ENCODE data around the gene DSEL.

Gene DSEL

DNA sequence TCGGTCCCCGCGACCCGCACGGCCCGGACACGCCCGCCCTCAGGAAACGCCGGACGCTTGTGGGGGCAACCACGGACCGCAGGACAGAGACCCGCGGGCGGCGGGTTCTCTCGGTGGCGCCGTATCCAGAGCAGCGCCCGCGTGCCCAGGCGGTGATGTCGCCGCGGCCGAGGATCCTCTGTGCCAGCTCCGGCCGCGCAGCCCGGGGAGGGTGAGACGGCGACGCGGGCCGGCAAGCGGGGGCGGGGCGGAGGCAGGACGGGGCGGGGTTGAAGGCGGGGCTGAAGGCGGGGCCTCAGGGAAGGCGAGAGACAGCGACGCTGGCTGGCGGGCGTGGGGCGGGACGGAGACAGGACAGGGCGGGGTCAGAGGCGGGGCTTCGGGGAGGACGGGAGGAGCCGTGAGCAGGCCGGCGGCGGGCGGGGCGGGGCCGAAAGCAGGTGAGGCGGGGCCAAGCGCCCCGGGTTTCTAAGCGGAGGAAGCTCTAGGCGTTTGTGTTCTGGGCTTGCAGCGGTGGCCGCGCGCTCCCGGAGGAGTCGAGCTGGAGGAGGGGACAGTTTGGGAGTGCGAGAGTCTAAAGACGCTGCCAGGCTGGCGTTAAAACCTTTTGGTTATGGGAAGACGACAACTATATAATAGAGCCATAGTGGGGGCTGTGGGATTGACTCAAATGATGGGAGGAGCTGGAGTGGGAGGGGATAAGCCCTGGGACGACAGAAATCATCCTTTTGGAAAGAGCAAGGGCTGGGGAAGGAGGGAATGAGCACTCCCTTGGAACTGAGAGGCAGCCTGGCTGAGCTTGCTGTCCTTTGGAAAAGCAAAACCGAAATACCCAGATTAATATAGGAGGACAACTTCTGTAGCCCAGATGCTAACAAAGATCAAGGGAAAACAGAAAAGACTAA is at the start of gene DSEL:
Gene DSEL (minus strand): TSS at position 182 of the 905 bp plus-strand sequence. CDS start 2,112 bp downstream, outside the sequence.
- DNase-seq (ENCODE audit: low read depth in 2 of 2), result peak; percentile 89 to 92

DNA sequence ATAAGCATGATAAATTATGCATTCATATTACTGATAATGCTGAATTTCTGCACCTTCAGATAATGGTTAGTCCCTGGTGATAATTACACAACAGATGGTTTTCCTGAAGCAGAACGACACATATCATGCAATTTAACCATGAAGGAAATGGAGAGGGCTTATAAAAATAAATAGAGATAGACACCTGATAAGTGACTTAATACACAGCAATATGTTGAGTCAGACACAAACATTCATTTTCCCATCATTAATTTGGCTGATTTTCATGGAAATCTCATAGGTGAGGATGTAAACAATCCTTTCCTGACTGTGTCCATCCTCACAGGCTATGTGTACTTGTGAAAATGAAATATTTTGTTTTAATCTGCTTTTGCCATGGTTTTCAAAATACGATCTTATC is 36.9 kb upstream of the DSEL start:
- DNase-seq (ENCODE audit: low read depth in 2 of 2), result no peak

DNA sequence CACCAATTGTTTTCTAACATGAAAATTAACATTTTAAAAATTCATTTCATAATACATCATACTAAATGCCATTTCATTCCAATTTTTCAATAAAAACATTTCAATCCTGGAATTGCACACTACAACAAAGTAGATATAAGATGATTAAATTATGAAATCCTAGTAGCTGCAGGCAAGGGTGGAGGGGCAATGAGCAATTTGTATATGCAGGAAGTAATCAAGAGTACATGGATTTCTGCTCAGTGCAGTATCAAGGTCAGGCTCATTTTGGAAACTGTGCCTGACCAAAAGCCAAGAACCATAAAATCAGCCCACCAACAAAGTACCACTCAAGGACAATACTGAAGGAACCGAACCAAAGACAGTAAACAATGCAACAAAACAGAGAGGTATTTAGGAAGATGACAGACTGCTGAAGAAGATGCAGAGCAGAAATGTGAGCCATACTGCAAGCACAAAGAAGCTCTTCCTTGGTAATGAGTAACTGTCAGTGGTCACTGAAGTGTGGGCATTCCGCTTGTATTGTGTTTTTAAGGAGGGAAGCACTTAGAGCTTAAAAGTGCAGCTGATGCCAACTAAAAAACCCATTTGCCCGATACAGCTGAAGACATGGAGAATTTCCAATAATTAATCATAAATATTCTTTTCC is 34.5 kb upstream of the DSEL start:
- DNase-seq (ENCODE audit: low read depth in 2 of 2), result no peak

DNA sequence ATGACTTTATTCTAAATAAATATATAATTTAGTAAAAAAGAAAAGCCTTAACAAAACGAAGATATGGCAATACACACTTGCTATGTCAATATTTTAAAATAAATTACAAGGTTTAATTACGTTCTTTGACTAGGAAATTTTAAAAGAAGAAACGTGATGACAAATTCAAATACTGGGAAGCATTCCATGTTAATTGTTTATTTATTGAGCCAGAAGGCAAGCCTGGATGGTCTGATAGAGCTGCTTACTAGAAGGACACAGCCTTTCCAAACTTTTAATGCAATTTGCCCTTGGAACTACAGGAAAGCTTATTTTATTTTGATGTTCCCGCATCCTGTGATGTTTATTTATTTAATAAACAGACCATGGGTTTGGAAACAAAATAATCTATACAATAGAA is 33.4 kb upstream of the DSEL start:
- DNase-seq (ENCODE audit: low read depth in 2 of 2), result no peak

DNA sequence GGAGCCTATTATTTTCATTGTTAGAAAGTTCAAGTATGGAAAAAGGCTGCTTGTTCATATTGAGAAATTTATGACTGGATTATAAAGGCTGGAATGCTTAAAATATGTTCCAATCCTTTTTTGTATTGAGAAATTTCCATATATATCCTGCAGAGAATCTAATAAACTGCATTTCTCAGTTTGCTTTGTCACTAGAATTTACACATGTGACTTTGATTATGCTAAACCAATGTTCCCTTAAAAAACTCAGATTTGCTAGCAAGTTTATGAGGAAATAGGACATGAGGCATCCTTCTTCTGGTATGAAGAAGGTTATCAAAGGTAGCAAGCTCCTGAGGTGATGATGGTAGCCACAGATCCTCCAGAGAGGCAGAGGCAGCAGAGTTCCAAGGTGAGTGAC is 29.2 kb upstream of the DSEL start:
- peak; percentile 13 to 24 for DNase-seq (ENCODE audit: low read depth in 2 of 2)

DNA sequence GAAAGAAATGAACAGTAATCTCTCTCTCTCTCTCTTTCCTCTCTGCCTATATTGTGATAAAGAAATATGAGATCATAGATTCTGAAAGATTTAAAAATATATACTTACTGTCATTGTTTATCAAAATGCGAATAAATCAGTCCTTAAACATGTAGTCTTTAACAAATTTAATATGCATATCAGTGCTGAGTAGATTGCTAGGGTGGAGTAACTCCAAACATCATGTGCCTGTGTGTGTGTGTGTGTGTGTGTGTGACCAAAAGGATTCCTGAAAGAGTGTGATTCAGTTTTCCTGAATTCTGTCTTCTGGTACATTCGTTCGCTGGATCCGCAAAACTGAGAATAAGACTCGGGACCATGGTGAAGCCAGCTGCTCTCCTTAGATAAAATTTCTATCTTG is 24.0 kb upstream of the DSEL start:
- DNase-seq (ENCODE audit: low read depth in 2 of 2), result no peak

DNA sequence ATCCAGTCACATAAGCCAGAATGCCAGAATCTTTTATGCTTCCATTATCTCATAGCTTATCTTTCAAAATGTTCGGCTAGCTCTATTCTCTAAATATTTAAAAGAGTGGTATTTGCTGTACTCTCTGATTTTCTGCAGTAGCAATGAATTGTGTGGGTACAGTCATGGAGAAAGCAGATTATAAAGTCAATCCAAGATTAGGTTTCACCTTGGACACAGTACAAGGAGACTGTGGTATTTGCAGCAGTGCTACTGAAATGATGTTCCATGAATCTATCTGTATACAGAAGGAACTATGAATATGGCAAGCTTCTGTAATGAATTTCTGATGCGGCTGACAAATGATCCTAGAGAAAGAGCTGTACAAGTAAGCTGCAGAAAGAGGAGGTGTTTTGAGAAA is 15.4 kb upstream of the DSEL start:
- DNase-seq (ENCODE audit: low read depth in 2 of 2), result no peak

DNA sequence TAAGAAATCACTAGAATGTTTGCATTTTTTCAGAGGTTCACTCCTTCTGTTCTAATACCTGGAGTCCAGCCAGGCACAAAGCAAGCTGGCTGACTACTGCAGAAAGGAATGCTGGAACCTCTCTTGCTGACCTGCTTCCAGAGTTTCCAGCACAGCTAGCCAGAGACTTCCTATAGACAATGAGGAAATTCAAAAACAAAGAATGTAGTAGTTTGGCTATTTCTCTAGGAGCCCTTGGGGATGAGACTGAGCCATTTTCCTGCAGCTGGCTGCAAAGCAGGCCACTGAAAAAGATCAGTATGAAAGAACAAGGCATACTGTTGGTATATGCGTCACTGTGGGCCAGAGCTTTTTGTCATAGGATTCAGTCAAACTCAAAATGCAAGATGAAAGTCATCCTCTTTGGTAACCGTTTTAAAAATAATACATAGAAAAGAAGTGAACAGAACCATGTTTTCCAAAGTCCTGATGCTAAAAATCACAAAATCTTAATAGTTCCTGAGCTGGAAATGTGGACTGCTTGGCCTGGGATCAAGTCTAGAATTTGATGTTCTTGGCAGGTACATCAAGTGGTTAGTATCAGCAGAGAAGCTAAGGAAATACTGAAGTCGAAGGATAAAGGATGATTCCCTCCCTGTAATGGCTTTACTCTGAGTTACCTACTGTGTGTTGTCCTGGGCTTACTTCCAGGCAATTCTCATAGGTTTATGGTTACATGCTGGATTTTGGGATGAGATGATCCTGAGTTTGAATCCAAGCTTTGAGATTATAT is 9.0 kb upstream of the DSEL start:
- DNase-seq (ENCODE audit: low read depth in 2 of 2), result peak; percentile 98

DNA sequence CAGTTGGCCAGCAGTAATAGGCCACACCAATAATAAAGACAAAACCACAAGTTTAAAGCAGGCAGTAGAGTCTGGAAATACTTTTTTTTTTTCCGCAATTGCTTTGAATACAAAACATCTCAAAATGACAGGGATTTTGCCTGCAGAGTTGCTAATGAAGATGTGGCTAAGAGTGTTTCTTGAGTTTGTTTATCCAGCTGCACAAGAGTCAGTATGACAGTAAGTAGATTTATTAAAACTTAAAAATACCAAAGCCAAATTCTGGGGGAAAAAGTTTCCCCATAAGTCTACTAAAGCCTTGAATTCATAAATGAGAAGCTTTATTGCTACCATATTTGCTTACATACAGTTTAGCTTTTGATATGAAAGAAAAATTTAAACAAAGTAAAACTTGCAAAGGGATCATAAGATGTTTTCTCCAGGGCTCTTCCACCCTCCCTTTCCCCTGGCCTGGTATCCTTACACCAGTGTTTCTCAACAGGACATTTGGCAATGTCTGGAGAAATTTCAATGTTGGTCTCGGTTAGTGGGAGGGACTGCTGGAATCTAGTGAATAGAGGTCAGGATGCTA is 3.9 kb upstream of the DSEL start:
- peak; percentile 76 to 80 for DNase-seq (ENCODE audit: low read depth in 2 of 2)

DNA sequence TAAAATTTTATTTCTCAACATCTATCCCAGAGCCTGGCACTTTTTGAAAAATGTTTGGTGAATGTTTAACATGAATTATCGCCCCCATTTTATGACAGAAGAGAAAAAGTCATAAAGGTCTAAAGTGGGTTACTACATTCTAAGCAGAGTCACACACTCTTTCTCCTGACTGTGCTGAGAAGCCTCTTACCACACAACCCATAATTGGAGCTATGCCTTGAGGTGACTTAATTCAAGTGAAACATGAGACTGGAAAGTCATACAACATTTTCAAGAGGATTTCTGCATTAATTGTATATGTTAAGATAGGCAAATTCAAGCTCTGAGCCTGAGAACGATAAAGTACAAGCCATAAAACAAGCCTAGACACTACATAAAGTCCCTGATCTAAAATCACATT is 3.1 kb upstream of the DSEL start:
- DNase-seq (ENCODE audit: low read depth in 2 of 2), result peak in 1 of 2 experiments; percentile 44

DNA sequence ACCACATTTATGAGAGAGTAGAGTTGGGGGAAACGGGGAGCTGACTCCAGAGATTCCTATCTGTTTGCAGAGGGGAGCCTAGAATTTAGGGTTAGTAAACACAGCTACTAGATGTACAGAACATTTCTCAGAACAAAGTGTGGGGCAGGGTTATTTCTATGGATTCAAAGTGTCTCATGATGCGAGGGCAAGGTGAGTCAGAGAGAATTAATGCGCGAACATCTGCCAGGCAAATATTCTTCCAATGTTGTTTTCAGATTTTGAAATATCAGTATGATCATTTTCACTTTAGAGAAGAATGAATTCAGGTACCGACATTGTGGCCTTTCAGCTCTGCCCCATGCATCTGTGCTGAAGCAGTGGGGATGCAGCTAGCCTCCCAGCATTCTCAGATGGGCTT is 2.0 kb upstream of the DSEL start:
- DNase-seq (ENCODE audit: low read depth in 2 of 2), result no peak

DNA sequence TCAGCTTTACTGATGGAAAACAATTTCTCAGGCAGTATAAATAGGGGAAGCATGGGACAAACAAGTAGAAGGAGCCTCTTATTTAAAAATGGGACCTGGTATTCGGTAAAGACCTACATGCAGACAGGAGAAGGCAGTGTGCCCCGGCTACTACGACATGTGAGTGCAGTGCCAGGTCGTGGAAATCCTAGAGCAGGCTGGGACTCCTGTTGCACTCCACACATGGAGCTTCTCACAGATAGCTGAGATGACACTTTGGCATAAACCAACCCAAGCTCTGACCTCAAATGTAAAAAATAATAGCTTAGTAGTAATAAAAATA is 885 bp upstream of the DSEL start:
- DNase-seq (ENCODE audit: low read depth in 2 of 2), result no peak

DNA sequence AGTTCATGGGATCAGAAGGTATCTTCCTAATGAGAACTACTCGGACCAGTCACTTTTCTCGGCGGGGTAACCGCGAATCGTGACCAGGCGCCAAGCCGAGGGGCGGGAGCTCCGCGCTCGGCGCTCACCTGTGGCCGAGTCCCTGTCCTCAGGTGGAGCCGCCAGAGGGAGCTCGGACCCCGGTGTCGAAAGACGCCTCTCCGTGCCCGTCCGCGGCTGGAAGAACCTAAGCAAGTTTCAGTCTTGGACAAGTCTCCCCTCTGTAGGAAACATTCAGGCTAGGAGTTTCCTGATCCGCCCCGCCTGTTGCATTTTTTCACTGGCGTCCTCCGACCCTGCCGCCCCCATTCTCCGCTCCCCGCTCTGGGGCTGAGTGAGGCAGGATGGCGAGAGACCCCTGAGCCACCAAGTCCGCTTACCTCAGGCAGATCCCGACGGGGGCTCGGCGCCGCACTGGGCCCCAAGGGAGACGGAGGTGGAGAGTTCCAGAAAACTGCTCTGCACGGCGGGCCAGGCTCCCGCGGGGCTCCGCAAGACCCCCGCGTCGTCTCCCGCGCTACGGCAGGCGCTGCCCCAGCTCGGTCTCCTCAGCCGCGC is 480 bp downstream of the DSEL start:
- DNase-seq (ENCODE audit: low read depth in 2 of 2), result peak; percentile 66 to 68

DNA sequence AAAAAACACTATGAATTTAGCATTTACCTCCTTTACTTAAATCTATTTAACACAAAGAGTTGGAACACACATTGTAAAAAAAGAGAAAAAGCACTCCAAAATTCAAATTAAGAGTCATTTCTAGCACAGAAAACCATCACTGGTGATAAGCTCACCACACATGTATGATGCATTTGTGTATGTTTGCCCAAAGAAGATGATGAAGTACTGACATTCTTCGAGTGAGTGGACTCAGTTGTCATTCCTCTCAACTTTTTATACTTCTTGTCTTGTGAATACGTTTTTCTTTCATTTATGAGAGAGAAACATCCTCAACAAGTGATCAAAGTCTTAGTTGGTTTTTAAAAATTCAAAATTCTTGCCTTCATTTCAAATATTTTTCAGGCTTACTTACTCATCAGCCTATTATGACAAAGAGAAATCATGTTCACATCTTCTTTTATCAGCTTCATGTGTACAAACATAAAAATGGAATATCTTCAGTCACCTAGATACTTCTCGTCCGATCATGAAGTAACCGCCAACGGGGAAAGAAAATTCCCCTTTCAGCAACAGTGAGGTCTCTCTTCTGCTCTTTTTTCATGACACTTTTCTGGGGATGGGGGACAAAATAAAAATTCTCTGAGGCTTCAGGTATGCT is 1.5 kb downstream of the DSEL start:
- DNase-seq (ENCODE audit: low read depth in 2 of 2), result no peak

DNA sequence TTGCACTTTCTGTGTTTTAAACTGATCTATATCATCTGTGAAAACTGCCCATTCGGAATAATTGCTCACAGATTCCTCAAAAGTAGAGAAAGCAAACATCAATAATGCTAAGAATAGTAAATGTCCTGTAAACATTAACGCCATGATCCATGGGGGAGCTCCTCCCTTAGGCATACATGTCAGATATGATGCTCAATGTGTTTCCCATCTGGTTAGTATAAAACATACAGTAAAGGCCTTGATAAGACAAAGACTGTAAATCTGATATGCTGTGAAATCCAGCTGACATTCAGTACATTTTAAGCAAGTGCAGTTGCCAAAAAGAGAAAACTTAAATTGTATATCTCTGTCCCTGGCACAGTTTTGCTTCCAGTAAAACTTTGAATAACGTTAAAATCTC is 2.1 kb downstream of the DSEL start:
- no peak for DNase-seq (ENCODE audit: low read depth in 2 of 2)

DNA sequence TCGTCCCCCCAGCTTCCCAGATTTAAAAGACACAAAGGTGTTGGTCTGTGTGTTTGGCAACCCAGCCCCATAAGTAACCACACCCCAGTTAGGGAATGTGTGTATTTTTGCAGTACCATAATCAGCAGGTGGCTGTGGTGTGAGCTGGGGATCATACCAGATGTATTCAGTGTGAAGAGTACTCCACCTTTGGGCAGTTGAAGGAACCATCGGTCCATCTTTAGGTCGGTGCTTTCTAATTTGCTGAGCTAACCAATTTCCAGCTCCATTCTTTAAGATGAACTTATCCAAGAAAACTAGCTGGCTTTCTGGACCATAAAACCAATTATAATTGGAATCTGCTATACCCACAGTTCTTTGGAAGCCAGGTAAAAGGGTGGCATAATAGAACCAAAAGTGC is 3.2 kb downstream of the DSEL start:
- no peak for DNase-seq (ENCODE audit: low read depth in 2 of 2)

DNA sequence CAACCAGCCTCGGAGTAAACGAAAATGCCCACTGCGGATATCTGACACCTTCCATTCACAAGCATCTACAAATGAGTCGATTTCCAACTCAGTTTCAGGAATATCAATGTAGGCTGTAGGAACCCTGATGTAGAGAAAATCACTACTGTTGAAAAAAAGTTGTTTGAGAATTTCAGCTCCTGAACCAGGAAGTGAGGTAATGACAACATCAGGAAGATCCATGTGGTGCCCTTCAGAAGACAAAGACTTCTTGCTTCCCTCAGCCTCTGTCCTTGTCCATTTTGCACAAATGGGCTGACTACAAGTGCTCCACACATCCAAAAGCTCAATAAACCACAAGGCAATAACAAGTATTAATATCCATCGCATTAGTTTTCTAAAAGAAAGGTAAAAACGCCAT is 4.7 kb downstream of the DSEL start:
- no peak for DNase-seq (ENCODE audit: low read depth in 2 of 2)

DNA sequence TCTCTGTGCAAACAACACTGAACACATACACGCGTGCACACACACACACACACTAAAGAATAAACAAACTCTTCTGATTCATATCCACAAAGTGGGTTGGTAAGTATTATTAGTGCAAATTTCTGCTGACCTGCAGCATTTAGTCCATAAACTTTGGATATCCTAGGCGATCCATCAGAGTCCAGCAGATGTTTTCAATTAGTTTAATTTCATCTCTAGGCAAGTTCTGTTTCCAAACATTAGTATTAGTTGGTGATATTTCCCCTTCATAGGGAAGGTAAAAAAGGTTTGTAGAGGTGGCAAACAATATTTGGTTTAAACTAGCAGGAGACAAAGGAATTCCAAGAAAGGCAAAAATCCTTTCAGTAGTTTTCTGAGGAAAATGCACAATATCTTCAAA is 5.7 kb downstream of the DSEL start:
- DNase-seq (ENCODE audit: low read depth in 2 of 2), result no peak

DNA sequence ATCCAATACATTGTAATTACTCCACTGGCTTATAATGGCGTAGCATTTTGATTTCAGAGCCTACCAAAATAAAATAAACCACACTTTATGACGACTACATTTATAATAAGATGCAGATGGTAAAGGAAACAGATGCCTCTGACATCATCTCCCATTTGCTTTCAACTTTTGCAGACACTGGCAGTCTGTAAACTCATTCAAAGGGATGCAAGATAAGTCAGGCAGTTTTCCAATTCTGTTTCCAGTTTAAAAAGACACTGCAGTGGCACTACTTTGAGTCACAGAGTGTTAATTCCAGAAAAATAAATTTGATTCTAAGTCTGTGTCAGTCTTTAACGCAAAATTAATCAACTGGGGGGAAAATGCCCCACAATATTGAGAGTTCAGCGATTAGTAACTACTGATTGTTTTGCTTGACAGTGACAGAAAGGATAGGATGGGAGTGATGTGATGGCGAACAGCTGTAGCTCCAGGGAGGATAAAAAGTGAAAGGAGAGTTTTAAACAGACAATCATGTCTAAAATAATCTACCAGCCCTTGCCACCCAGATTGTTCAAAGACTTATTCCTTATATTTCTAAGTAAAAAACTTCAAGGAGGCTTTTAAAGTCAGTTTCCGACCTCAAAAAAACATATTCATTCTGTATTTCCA is 6.7 kb downstream of the DSEL start:
- peak in 1 of 2 experiments; percentile 53 for DNase-seq (ENCODE audit: low read depth in 2 of 2)

DNA sequence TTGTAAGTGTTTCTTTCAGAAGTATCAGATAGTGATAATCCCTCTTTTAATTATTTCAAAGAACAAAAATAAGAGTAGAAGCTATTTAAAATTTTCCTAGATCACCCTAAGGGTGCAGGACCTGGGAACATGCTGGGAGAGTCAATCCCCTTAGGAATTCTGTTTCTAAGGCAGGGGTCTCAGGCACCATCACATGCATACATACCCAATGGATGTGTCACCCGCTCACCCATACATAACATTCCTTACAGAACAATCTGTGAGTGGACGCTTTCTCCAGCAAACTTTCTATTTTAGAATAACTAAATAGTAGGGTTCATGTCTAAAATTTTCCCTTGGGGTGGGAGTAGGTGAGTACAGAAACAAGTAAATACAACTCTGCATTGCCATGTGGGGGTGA is 8.4 kb downstream of the DSEL start:
- no peak for DNase-seq (ENCODE audit: low read depth in 2 of 2)

DNA sequence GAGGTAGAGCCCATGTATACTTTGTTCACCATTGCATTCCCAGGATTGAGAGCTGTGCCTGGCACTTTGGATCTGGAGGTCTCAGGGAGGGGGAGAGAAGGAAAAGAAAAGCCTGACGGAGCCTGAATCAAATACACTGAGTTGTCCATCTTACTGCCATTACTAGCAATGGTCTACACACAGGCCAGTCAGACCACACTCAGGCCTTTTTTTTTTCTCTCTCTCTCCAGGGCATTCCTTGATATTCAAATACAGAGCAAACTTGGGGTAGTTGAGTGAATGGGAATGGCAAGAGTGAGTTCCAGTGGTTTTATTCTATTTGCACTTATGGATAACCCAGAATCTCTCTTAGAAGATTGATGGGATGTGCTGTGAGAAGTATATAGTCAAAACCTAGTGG is 11.8 kb downstream of the DSEL start:
- DNase-seq (ENCODE audit: low read depth in 2 of 2), result no peak

Measured in fibroblast of skin of left biceps (primary cell).